ENCODE results near the gene BOD1L1.
A peak's percentile ranks its signal among the peaks of the same experiment; 100 is the strongest.

Gene BOD1L1

DNA sequence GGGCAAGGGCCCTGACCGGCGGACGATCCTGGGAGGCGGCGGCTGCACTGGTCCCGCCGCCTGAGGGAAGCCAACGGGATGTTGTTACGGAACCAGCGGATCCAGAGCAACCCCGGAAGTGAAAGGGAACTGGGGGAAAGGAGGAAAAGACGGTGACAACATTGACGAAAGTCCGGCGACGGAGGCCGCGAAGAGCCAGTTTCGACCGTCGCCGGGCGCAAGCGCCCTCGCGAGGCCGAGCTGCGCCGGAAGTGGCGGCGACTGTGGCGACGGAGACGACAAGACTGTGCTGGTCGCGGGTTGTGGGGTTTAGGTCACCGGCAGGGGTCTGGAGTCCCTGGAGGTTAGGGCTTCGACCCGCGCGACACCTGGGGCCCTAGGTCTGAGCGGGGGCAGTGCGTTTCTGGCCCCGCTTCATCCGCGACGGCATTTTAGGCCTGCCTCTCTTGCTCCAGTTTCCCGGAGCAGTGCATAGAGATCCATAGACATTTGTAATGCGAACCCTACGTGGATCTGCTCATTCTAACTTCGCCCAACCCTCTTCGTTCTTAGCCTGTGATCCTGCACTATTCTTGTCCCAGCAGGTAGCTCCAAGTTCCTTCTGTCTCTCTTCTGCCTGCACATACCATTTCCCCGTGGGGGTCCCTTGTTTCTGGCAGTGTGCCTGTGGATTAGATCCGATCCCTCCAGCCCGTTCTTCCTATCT, at the start of gene BOD1L1:
BOD1L1 (minus strand) TSS at position 120 of the 706 bp plus-strand sequence. CDS start 138 bp downstream, outside the sequence.
- DNase-seq (ENCODE audit: low read depth), result peak; percentile 58

DNA sequence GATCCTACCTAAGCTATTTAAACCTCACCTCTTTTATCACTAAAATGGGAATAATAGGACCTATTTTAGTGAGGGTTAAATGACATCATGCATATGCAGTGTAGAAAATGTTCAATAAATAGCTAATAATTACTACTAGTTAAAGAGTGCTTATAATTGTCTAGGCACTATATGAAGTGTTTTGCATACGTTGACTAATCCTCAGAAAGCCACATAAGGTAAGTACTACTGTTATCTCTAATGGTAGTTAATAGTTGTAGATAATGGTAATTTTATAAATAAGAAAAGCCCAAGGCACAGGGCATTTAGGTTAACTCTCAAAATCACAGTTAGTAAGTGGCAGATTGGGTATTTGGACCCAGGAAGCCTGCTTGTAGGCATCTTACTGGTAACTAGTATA, 47.4 kb upstream of the BOD1L1 start:
- DNase-seq (ENCODE audit: low read depth), result no peak

DNA sequence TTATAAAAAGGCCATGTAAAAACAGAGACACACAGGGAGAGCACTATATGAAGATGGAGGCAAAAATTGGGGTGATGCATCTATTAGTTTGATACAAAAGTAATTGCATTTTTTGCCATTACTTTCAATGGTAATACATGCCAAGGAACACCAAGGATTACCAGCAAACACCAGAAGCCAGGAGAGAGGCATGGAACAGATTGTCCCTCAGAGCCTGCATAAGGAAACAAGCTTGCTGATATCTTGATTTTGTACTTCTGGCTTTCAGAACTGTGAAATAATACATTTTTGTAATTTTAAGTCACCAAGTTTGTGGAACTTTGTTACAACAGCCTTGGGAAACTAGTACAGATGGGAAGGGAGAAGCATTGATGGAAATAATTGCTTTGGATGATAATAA, 45.6 kb upstream of the BOD1L1 start:
- no peak for DNase-seq (ENCODE audit: low read depth)

DNA sequence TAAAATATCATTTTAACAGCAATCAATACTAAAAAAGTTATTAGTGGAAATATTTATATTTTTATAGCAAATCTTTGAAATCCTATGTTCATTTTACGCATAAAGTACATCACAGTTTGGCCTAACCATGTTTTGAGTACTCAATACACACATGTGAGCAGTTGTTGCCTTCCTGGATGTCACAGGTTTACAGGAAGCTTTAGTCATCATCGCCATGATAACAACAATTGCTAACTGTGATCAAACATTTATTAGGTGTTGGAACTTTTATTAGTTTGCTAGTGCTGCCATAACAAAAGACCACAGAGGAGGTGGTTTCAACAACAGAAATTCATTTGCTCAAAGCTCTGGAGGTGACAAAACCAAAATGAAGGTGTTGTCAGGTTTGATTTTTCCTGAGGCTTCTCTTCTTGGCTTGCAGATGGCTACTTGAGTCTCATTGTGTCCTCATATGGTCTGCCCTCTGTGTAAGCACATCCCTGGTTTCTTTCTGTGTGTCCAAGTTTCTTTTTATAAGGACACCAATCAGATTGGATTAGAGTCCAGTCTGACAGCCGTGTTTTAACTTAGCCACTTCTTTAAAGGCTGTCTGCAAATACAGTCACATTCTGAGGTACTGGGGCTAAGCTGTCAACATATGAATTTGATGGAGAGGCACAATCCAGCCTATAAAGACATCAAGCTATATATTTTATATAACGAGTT, 43.1 kb upstream of the BOD1L1 start:
- no peak for DNase-seq (ENCODE audit: low read depth)

DNA sequence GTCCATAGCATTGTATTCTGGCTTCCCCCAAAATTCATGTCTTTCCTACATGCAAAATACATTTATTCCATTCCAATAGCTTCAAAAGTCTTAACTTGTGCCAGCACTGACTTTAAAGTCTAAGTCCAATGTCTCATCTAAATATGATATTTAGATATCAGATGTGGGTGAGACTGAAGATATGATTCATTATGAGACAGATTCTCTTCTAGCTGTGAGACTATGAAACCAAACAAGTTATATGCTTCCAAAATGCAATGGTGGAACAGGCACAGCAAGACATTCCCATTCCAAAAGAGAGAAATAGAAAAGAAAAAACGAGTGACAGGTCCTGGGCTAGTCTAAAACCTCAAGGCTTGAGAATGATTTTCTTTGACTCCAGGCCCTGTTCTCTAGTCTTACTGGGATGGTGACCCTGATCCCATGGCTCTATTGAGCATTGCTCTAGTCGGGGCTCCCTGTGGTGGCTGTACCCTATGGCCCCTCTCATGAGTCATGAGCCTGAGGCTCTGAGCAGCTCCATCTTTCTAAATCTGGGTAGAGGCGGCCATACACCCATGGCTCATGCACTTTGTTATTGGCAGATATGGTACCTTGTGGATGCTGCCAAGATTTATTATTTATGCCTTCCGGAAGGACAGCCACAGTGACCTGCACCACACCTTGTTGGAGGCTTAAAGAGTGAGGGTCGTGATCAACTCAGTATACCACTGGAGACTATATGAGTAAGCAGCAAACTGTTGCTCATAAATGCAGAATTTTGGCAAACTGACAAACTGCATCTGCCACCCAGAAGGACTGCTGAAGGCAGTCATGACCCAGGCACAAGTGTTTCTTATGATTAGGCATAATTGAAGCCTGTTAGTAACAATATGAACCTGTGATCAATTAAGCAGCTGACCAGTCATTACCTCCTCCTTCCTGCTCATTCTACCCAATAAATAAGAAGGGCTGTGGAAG, 38.5 kb upstream of the BOD1L1 start:
- no peak for DNase-seq (ENCODE audit: low read depth)

DNA sequence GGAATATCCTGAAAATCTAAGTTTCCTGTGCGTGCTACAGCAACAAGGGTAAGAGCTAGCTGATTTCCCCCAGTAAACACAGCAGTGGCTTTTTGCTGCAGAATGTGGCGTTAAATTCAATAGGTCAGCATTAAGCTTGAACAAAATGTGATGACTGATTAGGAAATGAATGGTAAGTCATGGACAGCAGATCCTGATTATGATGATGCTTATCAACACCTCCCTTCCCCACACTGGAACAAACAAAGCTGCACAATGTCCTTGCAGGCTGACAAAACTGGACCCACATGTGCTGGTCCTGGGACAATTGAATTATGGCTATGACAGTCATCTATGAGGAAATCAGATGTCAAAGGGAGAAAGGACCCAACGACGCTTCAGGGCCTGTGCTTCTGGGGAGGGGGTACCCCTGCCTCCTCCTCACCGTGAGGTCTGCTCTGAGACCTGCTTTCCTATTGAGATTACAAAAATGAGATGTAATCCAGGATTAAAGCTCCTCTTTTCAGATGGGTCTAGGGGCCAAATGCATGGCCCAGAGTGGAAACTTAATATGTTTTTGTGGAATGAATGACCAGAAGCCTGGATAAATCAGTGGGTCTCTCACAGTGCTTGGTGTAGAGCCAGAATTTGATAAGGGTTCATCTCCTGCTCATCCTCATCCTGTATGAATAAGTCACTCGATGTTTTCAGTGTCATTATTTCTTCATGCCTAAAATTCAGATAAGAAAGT, 32.0 kb upstream of the BOD1L1 start:
- DNase-seq (ENCODE audit: low read depth), result no peak

DNA sequence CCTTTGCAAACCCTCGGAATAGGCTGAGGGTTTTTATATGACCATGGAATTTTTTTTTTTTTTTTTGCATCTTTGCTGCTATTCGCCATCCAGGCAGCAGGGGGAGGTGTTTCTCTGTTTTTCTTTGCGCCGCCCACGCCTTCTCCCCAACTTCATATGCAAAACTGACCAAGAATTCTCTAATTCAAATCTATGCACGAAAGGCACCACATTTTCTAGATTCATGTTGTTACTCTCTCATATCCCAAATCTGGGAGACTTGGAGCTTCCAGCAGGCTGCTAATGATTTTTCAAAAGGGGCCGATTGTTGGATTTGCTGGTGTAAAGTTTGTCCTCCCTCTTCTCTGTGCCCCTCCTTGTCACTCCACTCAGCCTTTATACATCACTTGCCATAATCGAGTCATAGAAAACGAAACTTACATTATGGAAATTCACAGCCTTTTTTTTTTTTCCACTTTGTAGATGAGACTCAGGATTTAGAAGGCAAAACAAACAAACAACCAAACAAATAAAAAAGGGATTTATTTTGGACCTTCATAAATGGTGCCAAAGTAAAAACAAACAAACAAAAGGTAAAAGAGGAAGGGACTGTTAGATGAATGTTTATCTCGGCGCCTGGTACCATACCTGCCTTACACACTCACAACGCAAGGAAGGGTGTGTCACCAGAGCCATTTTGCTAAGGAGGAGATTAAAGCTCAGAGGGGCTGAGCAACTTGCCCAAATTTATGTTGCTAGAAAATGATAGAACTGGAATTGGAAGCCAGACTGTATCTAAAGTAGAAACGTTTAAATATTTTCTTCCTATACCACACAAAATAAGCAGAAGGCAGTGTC, 29.3 kb upstream of the BOD1L1 start:
- peak; percentile 51 for DNase-seq (ENCODE audit: low read depth)

DNA sequence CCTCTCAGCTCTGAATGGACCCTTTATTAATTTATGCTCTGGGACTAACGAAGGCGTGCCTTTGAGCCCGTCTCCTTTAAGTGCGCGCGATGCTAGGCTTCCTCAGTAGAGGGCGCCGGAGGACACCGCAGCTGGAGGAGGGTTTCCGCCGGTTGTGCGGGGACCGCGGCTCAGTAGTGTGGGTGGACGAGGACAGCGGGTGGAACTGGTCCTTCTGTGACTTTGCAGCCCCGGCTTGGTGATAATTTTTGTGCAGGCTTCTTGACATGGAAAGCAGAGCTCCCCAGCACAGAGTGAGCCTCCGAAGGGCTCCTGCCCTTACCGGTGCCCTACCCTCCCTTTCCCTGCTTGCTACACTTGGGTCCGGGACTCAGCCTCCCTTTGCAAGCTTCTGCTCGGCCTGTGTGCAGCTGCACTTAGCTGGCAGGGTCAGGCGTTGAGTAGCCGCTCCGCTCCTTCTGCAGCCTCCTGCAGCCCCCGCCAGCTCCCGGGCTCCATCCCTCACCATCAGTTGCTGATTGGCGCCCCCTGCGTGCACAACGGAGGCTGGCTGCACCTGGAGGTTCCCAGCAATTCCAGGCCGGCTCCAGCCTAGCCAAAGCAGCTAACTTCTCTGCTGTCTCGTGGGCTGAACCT, 26.8 kb upstream of the BOD1L1 start:
- peak; percentile 60 for DNase-seq (ENCODE audit: low read depth)

DNA sequence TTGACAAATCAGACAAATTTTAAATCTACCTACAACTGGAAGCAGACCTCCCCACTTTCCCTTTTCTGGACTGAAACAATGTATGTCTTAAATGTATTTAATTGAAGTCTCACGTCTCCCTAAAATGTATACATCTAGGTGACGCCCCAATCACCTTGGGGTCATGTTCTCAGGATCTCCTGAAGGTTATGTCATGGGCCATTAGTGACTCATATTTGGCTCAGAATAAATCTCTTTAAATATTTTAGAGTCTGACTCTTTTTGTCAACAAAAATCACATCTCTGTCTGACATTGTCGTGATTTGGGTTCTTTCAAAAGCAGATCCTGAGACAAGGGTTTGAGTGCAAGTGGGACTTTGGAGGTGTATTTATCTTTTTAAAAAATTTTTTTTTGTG, 26.2 kb upstream of the BOD1L1 start:
- no peak for DNase-seq (ENCODE audit: low read depth)

DNA sequence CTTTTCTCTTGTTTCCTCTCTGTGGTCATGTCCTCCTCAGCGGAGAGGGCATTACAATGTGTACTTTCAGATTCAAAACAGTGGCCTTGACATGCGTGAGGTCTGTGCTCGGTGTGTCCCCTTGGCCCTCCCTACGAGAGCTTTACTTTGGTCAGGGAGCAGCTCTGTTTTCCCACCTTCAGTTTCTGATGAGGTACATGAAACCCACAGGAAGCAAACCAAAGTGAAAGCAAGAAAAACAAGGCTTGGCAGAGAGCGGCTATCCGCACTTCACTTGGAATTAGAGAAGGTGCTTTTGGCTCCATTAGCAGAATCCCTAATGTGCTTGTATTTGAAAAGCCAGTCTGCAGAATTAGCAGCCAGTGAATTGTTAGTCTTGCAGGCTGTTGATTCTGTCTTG, 19.5 kb upstream of the BOD1L1 start:
- no peak for DNase-seq (ENCODE audit: low read depth)

DNA sequence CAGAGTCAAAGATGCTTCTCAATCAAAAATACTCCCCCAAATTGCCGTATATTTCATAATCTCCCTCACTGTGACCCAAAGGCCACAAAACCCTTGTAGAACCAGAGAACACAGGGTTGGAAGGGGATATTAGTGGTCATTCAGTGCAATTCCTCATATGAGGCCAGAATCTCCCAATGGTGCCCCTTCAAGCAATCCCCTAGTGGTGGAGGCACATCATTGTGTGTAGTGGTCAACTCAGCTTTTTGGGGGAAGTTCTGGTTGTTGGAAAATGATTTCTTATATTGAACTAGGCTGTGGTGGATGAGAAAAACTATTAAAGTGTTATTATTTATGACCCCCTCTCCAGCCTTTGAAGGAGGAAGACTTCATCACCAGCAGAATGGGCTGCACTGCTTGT, 17.6 kb upstream of the BOD1L1 start:
- no peak for DNase-seq (ENCODE audit: low read depth)

DNA sequence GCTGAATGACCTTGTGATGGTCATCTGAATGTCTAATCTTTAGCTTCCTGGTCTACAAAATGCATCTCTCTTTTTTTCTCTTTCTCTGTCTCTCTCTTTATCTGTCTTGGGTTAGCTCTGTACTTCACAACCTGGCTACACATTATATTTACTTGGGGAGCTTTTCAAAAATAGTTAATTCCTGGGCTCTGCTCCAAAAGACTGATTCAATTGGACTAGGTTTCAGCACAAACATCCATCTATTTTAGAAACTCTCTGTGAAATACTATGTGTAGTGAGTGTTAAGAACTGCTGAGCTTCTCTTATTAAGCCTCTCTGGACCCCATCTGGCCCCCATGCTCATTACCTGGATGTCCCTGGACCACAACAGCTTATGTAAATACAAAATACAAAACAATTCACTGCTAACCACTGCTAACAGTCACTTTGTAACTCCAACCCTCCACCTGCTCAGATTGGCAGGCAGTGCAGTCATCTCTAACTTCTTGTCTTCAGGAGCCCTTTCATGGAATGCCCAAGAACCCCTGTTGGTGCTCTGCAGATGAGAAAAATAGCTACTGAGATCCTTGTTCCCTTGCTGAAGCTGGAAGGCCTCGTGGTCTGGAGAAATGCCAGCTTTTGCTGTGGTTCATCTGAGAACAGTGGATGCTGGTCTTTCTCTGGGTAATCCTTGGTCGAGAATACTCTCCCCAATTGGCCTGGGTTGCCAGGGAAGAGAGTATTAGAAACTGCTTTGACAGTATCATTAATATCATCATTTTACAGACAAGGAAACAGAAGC, 14.8 kb upstream of the BOD1L1 start:
- DNase-seq (ENCODE audit: low read depth), result no peak

DNA sequence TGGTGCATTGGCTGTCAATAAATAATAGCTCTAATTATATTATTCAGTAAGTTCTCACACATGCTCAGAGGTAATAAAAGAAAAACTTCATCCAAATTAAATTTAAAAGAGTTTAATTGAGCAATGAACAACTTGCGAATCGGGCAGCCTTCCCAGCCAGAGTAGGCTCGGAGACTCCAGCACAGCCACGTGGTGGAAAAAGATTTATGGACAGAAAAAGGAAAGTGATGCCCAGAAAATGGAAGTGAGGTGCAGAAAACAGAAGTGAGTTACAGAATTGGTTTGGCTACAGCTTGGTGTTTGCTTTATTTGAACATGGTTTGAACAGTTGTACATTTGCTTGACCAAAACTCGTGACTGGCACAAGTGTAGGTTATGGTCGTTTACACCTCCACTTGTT, 13.6 kb upstream of the BOD1L1 start:
- no peak for DNase-seq (ENCODE audit: low read depth)

DNA sequence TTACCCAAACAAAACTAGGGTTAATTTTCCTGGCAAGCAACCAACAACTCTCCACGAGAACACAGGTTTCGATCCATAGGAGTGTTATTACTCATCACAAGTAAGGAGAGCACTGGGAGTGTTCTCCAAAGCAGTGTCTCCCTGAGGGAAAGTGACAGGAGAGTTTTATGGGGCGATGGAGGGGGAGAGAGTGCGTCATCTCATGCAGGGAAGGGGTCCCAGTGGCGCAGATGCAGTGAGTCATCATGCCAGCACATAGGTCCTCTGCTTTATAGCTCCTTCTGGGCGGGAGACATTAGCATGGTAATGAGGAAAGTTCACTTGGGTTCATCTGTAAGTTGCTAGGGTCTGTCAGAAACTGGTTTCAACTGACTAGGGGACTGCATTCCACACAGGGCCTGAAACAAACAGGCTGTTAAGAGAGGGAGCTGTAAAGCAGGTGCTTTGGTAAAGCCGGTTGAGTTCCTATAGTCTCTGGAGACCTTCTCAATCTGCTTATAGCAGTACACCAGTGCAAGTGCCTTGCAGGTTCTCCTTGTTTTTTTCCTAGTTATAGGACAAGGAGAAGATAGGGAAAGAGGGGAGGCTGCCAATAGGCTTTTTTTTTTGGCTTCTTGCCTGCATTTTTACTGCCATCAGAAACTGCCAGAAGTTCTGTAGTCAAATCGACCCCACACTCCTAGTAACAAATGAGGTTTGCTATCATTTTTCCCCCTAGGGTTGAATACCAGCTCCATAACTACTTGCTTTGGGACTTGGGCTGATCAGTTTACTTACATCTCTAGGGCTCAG, 12.8 kb upstream of the BOD1L1 start:
- DNase-seq (ENCODE audit: low read depth), result no peak

DNA sequence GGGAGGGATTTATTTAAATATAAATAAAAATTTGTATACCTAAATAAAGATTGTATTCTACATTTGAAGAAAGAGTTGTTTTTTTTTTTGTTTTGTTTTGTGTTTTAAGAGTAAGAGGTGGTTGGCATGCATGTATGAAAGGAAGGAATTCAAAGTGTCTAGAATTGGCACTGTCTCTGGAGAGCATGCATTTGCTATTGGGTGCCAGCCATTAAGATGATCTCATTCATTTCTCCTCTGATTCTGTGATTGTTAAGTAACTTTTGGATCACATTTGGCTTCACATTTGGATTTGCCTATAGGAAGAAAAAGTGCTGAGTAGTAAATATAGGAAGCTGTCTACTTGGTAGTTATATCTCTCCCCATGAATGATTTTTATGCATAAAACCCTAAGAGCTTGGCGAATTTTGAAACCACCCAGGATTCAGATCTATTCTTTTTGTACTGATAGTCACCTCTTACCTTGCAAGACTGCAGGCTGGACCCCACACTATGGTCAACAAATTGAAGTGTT, 7.8 kb upstream of the BOD1L1 start:
- no peak for DNase-seq (ENCODE audit: low read depth)

DNA sequence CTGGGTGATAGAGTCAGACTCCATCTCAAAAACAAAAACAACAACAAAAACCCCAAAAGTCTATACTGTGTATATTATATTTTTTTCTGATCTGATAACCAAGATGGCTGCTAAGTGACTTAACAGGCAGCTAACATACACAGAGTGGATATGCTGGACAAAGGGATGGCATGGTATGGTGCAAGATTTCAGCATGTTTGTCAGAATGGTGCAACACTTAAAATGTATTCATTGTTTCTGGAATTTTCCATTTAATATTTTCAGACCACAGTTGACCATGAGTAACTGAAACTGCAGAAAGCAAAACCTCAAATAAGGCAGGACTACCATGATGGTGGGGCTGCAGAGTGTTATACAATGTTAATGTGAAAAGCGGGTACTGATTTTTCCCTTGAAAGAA, 6.1 kb upstream of the BOD1L1 start:
- no peak for DNase-seq (ENCODE audit: low read depth)

DNA sequence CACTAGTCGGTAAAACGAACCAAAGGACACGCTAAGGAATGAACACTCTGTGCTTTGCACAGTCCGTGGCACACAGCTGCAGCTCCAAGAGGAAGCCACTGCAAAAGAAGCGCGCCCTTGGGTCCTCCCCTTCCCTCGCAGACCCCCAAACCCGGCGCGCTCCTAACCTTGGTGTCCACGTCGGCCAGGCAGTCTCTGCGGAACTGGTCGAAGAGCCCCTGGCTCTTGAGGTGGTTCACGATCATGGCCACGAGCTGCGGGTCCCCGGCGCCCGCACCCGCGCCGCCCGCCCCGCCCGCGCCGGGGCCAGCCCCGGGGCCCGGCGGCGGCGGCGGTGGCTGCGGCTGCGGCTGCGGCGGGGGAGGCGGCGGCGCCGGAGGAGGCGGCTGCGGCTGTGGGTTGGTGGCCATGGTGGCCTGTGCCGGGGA, 333 bp downstream of the BOD1L1 start:
- no peak for DNase-seq (ENCODE audit: low read depth)

DNA sequence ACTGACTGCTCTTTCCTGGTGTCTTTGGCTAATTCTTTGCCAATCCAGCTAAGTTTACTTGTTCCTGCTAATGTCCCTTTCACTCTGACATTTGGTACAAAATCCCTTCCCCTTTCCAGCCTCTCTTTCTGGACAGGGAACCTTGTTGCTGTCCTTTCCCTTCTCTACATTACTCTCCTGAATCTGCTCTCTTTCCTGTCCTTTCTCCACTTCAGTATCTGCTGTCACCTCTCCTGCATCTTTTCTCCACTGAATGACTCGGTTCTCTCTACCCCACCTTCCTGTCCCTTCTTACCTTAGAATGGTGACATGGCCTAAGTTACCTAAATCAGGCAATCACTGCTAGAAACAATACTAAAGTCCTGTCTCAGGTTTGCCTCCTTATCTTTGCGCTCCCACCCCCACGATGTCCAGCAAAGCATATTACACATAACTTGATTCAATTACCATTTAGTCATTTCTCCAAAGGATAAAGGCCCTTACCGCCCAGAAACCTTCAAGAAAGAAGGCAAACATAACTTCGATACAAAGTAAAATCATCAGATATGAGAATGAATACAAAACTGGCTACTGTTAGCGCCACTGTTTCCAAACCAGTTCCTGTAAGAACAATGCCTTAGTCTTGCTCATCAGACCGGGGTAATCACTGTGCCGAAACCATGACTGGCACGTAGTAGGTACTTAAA, 890 bp downstream of the BOD1L1 start:
- no peak for DNase-seq (ENCODE audit: low read depth)
